Transverse colon (tissue), 4 donors: Measurements from ENCODE around the gene CDK14. TPM values are rescaled to one million over a fixed set of nuclear protein-coding genes. Genes with fewer than 3 reads are reported as not detected.

Experiments used
- DNase-seq: peaks from one replicate; pipeline ENCODE4 v3.0.0-alpha.2; 2019
- H3K27ac ChIP-seq, 4 donors: fragments of 200-600 bp; sonication (generic); 2 replicates each; pipeline ENCODE4 v1.5.1; 2016 to 2018; ENCODE audit warnings: inconsistent platforms in 4 of 4
- H3K27me3 ChIP-seq: fragments of 200-600 bp; sonication (generic); 2 replicates; pipeline ENCODE4 v1.5.1; 2017; ENCODE audit warnings: inconsistent platforms
- H3K36me3 ChIP-seq, 4 donors: fragments of 200-600 bp; sonication (generic); 2 replicates each; pipeline ENCODE4 v1.5.1; 2017 to 2019; ENCODE audit warnings: inconsistent platforms in 4 of 4
- H3K4me1 ChIP-seq, 4 donors: fragments of 200-600 bp; sonication (generic); 2 replicates each; pipeline ENCODE4 v1.5.1; 2017 to 2020; ENCODE audit warnings: inconsistent platforms in 4 of 4
- H3K4me3 ChIP-seq, 4 donors: fragments of 200-600 bp; sonication (generic); 1 replicate in 1 of 4; 2 replicates in 3 of 4; pipeline versions ENCODE4 v1.5.1 to v1.6.1; 2017 to 2019; ENCODE audit warnings: inconsistent platforms in 4 of 4
- H3K9me3 ChIP-seq, 2 donors: fragments of 200-600 bp; sonication (generic); 2 replicates each; pipeline ENCODE4 v1.5.1; 2017 to 2019; ENCODE audit warnings: inconsistent platforms in 2 of 2
- EP300 ChIP-seq: sonication (generic); formaldehyde crosslinking; IDR thresholded peaks from one replicate; pipeline ENCODE4 v1.6.1; 2017; ENCODE audit warnings: antibody characterized with exemption, low read depth
- POLR2A ChIP-seq: fragments of 450-650 bp; IDR thresholded peaks from one replicate; pipeline ENCODE4 v1.6.1; 2016; ENCODE audit warnings: antibody characterized with exemption, mild to moderate bottlenecking, moderate library complexity
- POLR2AphosphoS5 ChIP-seq, 3 donors: sonication (generic); formaldehyde crosslinking; IDR thresholded peaks; one replicate each; pipeline ENCODE4 v1.6.1; 2016; ENCODE audit warnings: antibody characterized with exemption in 3 of 3
- WGBS, 2 donors: methylation state at CpG; one replicate each; pipeline ENCODE4 v1.1.5; 2018; ENCODE audit warnings: low coverage in 1 of 2; 5-methylcytosine and 5-hydroxymethylcytosine counted together
- in situ Hi-C, 4 donors: fragments of 200-750 bp; cut with MboI; loops; one replicate each; pipeline versions ENCODE4 v1.15.0 to v1.15.1; 2017; ENCODE audit warnings: low sequenced_read_pairs in 3 of 4, low pct_ligation_motif_present in 1 of 4, low pct_unique_long_range_greater_than_20kb in 1 of 4
- intact Hi-C: fragments of 100-400 bp; cut with DNase I; formaldehyde crosslinking; loops from one replicate; pipeline ENCODE4 v1.15.1; 2023; ENCODE audit warnings: low total_unique reads
- total RNA-seq, 4 donors: library from RNA; depleted of rRNA; stranded (reverse); fragments of >200 nt; gene quantifications; one replicate each; pipeline ENCODE4 v1.1.0, GENCODE V29; 2016
- TF ChIP-seq, protein P1 (sequence below), 5 experiments: fragments of 200-600 bp in 3 of 5; fragments of 450-650 bp in 2 of 5; sonication (generic) in 3 of 5; IDR thresholded peaks; 1 replicate in 2 of 5; 2 replicates in 3 of 5; pipeline ENCODE4 v1.5.1; 2016 to 2017; ENCODE audit warnings: antibody characterized with exemption in 5 of 5, inconsistent platforms in 3 of 5, mild to moderate bottlenecking in 2 of 5, moderate library complexity in 1 of 5

The CDK14 gene
- total RNA-seq, 4 donors from 2014 or later: 0.40 to 15.4 (median 4.8) TPM

DNA sequence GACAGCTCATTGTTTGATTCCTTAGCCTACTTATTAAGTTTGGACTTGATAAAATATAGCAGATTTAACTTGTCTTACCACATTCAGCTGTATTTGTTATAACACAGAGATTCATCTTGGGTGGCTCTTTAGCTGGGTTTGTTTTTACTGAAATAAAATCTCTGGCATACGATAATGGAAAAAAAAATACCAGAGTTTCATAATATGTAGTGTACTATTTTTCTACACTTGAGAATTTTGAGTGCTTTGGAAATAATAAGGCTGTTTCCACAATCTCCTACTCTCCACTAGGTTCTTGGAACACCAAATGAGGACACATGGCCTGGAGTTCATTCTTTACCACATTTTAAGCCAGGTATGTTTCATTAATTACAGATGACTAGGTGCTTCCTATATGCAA lies 449.5 kb downstream of the CDK14 start:
- TF ChIP-seq POLR2A (no peak), POLR2AphosphoS5 (IDR thresholded peaks at IDR 0.05) (no peak), EP300 (no peak)
- TF ChIP-seq, protein P1, sequence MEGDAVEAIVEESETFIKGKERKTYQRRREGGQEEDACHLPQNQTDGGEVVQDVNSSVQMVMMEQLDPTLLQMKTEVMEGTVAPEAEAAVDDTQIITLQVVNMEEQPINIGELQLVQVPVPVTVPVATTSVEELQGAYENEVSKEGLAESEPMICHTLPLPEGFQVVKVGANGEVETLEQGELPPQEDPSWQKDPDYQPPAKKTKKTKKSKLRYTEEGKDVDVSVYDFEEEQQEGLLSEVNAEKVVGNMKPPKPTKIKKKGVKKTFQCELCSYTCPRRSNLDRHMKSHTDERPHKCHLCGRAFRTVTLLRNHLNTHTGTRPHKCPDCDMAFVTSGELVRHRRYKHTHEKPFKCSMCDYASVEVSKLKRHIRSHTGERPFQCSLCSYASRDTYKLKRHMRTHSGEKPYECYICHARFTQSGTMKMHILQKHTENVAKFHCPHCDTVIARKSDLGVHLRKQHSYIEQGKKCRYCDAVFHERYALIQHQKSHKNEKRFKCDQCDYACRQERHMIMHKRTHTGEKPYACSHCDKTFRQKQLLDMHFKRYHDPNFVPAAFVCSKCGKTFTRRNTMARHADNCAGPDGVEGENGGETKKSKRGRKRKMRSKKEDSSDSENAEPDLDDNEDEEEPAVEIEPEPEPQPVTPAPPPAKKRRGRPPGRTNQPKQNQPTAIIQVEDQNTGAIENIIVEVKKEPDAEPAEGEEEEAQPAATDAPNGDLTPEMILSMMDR (IDR thresholded peaks at IDR 0.05): no peak
- no peaks in the 10 kb centered on the region for H3K9me3 ChIP-seq
- H3K27ac ChIP-seq: no peak overlapping the region
- H3K4me1 ChIP-seq: peaks cover 0 to 3% (median 0%) of the 10 kb centered on the region in 4 donors
- WGBS, 2 donors: 57 to 82% methylated on average over 1 of the region's 1 CpG
- DNase-seq: no peak
- H3K27me3 ChIP-seq: no peaks in the 10 kb centered on the region
- intact Hi-C loops: no loop called here
- H3K36me3 ChIP-seq: no peaks in the 10 kb centered on the region
- no peak overlapping the region for H3K4me3 ChIP-seq
- in situ Hi-C loops: loop anchor here in 3 of 4 donors (25.0 kb wide), 2 partner anchors 458 to 583 kb away; partner anchors contain the start of genes PTTG1IP2 (in 3 of the 3) and CDK14 (in 1 of the 3)

DNA sequence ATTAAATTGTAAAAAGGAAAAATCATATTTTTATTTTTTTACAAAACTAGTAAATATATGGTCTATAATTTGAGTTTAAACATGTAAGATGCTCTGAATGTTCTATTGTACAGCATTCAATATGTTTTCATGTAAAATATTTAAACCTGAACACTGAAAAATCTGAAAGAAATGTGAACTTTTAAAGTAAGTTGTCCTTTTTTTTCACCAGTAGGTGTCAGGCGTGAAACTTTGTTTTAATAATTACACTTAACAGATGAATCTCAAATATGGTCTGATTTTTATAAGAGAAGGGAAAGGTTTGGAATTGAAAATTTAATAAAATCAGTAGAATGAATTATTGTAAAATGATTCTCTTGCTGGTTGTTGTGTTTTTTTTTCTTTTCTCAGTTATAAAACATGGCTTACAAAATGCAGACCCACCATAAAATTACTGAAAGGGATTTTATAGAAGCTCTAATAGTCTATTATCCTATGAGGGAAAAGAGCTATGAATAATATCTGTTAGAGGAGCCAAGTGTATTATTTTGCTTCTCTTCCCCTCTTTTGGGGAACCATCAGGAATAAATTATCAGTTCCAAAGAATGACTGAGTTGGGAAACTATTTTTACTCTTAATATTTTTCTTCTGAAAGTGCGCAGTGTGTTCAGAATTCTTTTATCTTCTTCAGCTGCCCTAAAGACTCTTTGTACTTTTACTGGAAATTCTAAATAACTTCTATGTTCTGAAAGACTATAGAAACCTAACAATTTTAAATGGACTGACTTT lies 450.4 kb downstream of the CDK14 start:
- Histone ChIP-seq H3K9me3 (no peaks in the 10 kb centered on the region), H3K4me1 (peaks cover 0 to 3% (median 0%) of the 10 kb centered on the region in 4 donors), H3K27ac (no peak overlapping the region), H3K36me3 (no peaks in the 10 kb centered on the region), H3K27me3 (no peaks in the 10 kb centered on the region), H3K4me3 (no peak overlapping the region)
- WGBS, 2 donors: 74 to 80% methylated on average over 2 of the region's 2 CpGs
- in situ Hi-C loops (loop anchor here in 3 of 4 donors (25.0 kb wide), 2 partner anchors 459 to 584 kb away; partner anchors contain the start of genes PTTG1IP2 (in 3 of the 3) and CDK14 (in 1 of the 3)), intact Hi-C loops (no loop called here)
- TF ChIP-seq EP300 (no peak), POLR2AphosphoS5 (IDR thresholded peaks at IDR 0.05) (no peak), POLR2A (no peak)
- TF ChIP-seq, protein P1 (IDR thresholded peaks at IDR 0.05): peak in 1 of 5 experiments; percentile 8
- no peak for DNase-seq

DNA sequence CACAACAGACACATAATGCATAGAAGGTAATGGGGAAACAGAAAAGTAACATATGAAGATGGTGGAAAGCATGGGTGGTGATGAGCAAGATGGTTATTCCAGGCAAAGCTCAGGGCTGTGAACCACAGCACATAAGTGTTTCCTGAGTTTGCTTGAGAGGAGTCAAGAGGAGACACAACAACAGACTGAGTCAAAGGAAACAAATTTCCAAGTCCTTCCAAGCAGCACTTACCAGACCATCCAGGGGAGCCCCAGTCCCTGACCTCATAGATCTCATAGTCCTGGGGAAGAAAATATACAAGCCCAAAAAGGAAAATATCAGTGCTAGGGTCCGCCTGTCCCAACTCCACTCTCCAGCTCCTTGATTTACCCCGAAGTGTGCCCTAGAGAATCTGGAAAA lies 451.5 kb downstream of the CDK14 start:
- TF ChIP-seq, protein P1 (IDR thresholded peaks at IDR 0.05): no peak
- TF ChIP-seq EP300 (no peak), POLR2A (no peak), POLR2AphosphoS5 (IDR thresholded peaks at IDR 0.05) (no peak)

DNA sequence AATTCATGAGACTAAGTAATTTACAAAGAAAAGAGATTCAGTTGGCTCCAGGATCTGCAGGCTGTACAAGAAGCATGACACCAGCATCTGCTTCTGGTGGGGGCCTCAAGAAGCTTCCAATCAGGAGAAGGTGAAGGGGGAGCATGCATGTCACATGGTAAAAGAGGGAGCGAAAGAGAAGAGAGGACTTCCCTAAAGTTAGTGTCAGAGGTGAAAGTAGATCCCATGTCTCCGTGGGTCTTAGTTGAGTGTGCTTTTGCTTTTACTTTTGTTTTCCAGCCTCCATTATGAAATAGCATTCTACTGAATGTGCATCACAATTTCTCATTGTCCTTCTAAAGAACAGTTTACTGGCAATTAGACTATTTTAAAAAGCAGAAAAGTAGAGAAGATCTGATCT lies 454.6 kb downstream of the CDK14 start:
- no peaks in the 10 kb centered on the region for H3K36me3 ChIP-seq
- 36 to 42% methylated on average over 2 of the region's 2 CpGs for WGBS, 2 donors
- intact Hi-C loops (no loop called here), in situ Hi-C loops (no loop called here)
- peaks cover 0 to 3% (median 0%) of the 10 kb centered on the region in 4 donors for H3K4me1 ChIP-seq
- H3K27ac ChIP-seq: no peak overlapping the region
- no peak for DNase-seq
- no peak overlapping the region for H3K4me3 ChIP-seq
- H3K27me3 ChIP-seq: no peaks in the 10 kb centered on the region
- H3K9me3 ChIP-seq: no peaks in the 10 kb centered on the region
- TF ChIP-seq, protein P1 (IDR thresholded peaks at IDR 0.05): no peak
- no peak for TF ChIP-seq POLR2A
- TF ChIP-seq POLR2AphosphoS5 (IDR thresholded peaks at IDR 0.05): no peak
- no peak for TF ChIP-seq EP300

More for the DNA sequence above, 451.5 kb downstream of the CDK14 start:
- Histone ChIP-seq H3K4me3 (no peak overlapping the region), H3K9me3 (no peaks in the 10 kb centered on the region), H3K4me1 (peaks cover 0 to 3% (median 0%) of the 10 kb centered on the region in 4 donors), H3K27me3 (no peaks in the 10 kb centered on the region), H3K36me3 (no peaks in the 10 kb centered on the region), H3K27ac (no peak overlapping the region)
- in situ Hi-C loops (loop anchor here in 3 of 4 donors (25.0 kb wide), 2 partner anchors 460 to 585 kb away; partner anchors contain the start of genes PTTG1IP2 (in 3 of the 3) and CDK14 (in 1 of the 3)), intact Hi-C loops (no loop called here)
- 78 to 95% methylated on average over 2 of the region's 2 CpGs for WGBS, 2 donors
- no peak for DNase-seq
